Liver (tissue), 9 donors: ENCODE measurements around the gene LRMDA. TPM values are rescaled to one million over a fixed set of nuclear protein-coding genes. Genes with fewer than 3 reads are reported as not detected.

ENCODE experiments used
- DNase-seq: peaks from one replicate; pipeline ENCODE4 v3.0.0-alpha.2; 2017; ENCODE audit warnings: low spot score
- H3K27ac ChIP-seq, 2 donors: one replicate each; pipeline ENCODE4 v1.7.0; 2013; ENCODE audit warnings: inconsistent platforms in 2 of 2, low read length in 2 of 2, control low read depth in 1 of 2, low read depth in 1 of 2, mild to moderate bottlenecking in 1 of 2
- H3K27me3 ChIP-seq, 4 donors: one replicate each; pipeline versions ENCODE4 v1.6.1 to v1.7.0; 2013; ENCODE audit warnings: low read length in 3 of 4, inconsistent platforms in 1 of 4, mild to moderate bottlenecking in 1 of 4, moderate library complexity in 1 of 4; ENCODE audit not compliant: control insufficient read depth in 4 of 4, insufficient read depth in 4 of 4
- H3K36me3 ChIP-seq, 4 donors: one replicate each; pipeline versions ENCODE4 v1.6.1 to v1.7.0; 2013; ENCODE audit warnings: low read length in 3 of 4, mild to moderate bottlenecking in 3 of 4, low read depth in 1 of 4, moderate library complexity in 1 of 4; ENCODE audit not compliant: control insufficient read depth in 4 of 4, insufficient read depth in 3 of 4
- H3K4me1 ChIP-seq, 4 donors: one replicate each; pipeline versions ENCODE4 v1.6.1 to v1.7.0; 2013; ENCODE audit warnings: low read length in 3 of 4, mild to moderate bottlenecking in 3 of 4, moderate library complexity in 1 of 4; ENCODE audit not compliant: control insufficient read depth in 4 of 4, insufficient read depth in 4 of 4
- H3K4me3 ChIP-seq, 3 donors: one replicate each; pipeline versions ENCODE4 v1.6.1 to v1.7.0; 2013; ENCODE audit warnings: low read length in 3 of 3, control low read depth in 1 of 3, low read depth in 1 of 3, mild to moderate bottlenecking in 1 of 3
- H3K9ac ChIP-seq, 2 donors: one replicate each; pipeline ENCODE4 v1.7.0; 2013; ENCODE audit warnings: low read length in 2 of 2, mild to moderate bottlenecking in 2 of 2, moderate library complexity in 2 of 2, control low read depth in 1 of 2, low read depth in 1 of 2
- H3K9me3 ChIP-seq, 4 donors: one replicate each; pipeline versions ENCODE4 v1.6.1 to v1.7.0; 2013; ENCODE audit warnings: low read length in 3 of 4; ENCODE audit not compliant: control insufficient read depth in 4 of 4
- EGR1 ChIP-seq, 2 donors: IDR thresholded peaks; 2 replicates each; pipeline ENCODE4 v1.6.1; 2016 to 2018; ENCODE audit warnings: antibody characterized with exemption in 2 of 2, low read depth in 2 of 2
- FOXA1 ChIP-seq: IDR thresholded peaks from 2 replicates; pipeline ENCODE4 v1.6.1; 2016; ENCODE audit warnings: antibody characterized with exemption
- HNF4A ChIP-seq, 2 donors: conservative IDR thresholded peaks; 2 replicates each; pipeline ENCODE4 v1.6.1; 2016; ENCODE audit warnings: antibody characterized with exemption in 2 of 2, mild to moderate bottlenecking in 2 of 2
- HNF4G ChIP-seq: IDR thresholded peaks from 2 replicates; pipeline ENCODE4 v1.6.1; 2016; ENCODE audit warnings: antibody characterized with exemption
- JUND ChIP-seq, 2 donors: IDR thresholded peaks; 2 replicates each; pipeline ENCODE4 v1.6.1; 2016; ENCODE audit warnings: antibody characterized with exemption in 2 of 2
- NR2F2 ChIP-seq: IDR thresholded peaks from 2 replicates; pipeline ENCODE4 v1.6.1; 2016; ENCODE audit warnings: antibody characterized with exemption
- RAD21 ChIP-seq, 2 donors: IDR thresholded peaks; 2 replicates each; pipeline ENCODE4 v1.6.1; 2016; ENCODE audit warnings: antibody characterized with exemption in 2 of 2, mild to moderate bottlenecking in 2 of 2
- RXRA ChIP-seq, 2 donors: IDR thresholded peaks; 2 replicates each; pipeline ENCODE4 v1.6.1; 2017 to 2018; ENCODE audit warnings: antibody characterized with exemption in 2 of 2, mild to moderate bottlenecking in 1 of 2
- SP1 ChIP-seq: IDR thresholded peaks from 2 replicates; pipeline ENCODE4 v1.6.1; 2018; ENCODE audit warnings: antibody characterized with exemption, mild to moderate bottlenecking
- TAF1 ChIP-seq: conservative IDR thresholded peaks from 2 replicates; pipeline ENCODE4 v1.6.1; 2016; ENCODE audit warnings: antibody characterized with exemption, mild to moderate bottlenecking
- YY1 ChIP-seq: IDR thresholded peaks from 2 replicates; pipeline ENCODE4 v1.6.1; 2016; ENCODE audit warnings: antibody characterized with exemption, mild to moderate bottlenecking
- WGBS: extraction: QIAGEN DNeasy Blood & Tissue Kit; methylation state at CpG from one replicate; pipeline ENCODE4 v1.1.7; 2013; 5-methylcytosine and 5-hydroxymethylcytosine counted together
- polyA plus RNA-seq, 2 donors: library from polyadenylated mRNA; stranded (reverse) in 1 of 2; unstranded in 1 of 2; fragments of 200-250 nt in 1 of 2; fragments of >200 nt in 1 of 2; fragmentation: Nextera tagmentation in 1 of 2; extraction: Ambion mirVana in 1 of 2; gene quantifications; one replicate each; pipeline versions ENCODE4 v1.2.1 to v1.2.3, GENCODE V29; 2013 to 2015
- total RNA-seq, 2 donors: library from RNA; depleted of rRNA; stranded (reverse); fragments of >200 nt; gene quantifications; one replicate each; pipeline ENCODE4 v1.2.3, GENCODE V29; 2014
- TF ChIP-seq, protein P1 (sequence below): fragments of 150-350 bp; IDR thresholded peaks from 2 replicates; pipeline ENCODE4 v1.5.1; 2017; ENCODE audit warnings: improper control_type of control experiment, low read depth, low read length; ENCODE audit not compliant: missing input control
- TF ChIP-seq, protein P2 (sequence below): IDR thresholded peaks from 2 replicates; pipeline ENCODE4 v1.6.1; 2016; ENCODE audit warnings: antibody characterized with exemption
- TF ChIP-seq, protein P3 (sequence below): IDR thresholded peaks from 2 replicates; pipeline ENCODE4 v1.6.1; 2016; ENCODE audit warnings: antibody characterized with exemption
- TF ChIP-seq, protein P4 (sequence below): IDR thresholded peaks from 2 replicates; pipeline ENCODE4 v1.6.1; 2016; ENCODE audit warnings: antibody characterized with exemption, mild to moderate bottlenecking
- TF ChIP-seq, protein P5 (sequence below): IDR thresholded peaks from 2 replicates; pipeline ENCODE4 v1.6.1; 2016; ENCODE audit warnings: antibody characterized with exemption
- donor health status: healthy.
- donor health status: healthy.
- donor health status: healthy.
- donor health status: healthy.
- donor health status: healthy.

Gene LRMDA
- total and polyA plus RNA-seq, 4 donors = 7.9 to 15.8 (median 11.3) TPM

GRCh38 chr10:75987616-75988015, 556.2 kb downstream of the LRMDA start:
- Histone ChIP-seq H3K27me3 (no peaks in the 10 kb centered on the region), H3K27ac (no peak overlapping the region), H3K4me1 (peaks cover 0 to 2% (median 0%) of the 10 kb centered on the region in 4 donors), H3K36me3 (no peaks in the 10 kb centered on the region), H3K9ac (no peak overlapping the region), H3K9me3 (no peaks in the 10 kb centered on the region), H3K4me3 (no peak overlapping the region)
- TF ChIP-seq, protein P1, sequence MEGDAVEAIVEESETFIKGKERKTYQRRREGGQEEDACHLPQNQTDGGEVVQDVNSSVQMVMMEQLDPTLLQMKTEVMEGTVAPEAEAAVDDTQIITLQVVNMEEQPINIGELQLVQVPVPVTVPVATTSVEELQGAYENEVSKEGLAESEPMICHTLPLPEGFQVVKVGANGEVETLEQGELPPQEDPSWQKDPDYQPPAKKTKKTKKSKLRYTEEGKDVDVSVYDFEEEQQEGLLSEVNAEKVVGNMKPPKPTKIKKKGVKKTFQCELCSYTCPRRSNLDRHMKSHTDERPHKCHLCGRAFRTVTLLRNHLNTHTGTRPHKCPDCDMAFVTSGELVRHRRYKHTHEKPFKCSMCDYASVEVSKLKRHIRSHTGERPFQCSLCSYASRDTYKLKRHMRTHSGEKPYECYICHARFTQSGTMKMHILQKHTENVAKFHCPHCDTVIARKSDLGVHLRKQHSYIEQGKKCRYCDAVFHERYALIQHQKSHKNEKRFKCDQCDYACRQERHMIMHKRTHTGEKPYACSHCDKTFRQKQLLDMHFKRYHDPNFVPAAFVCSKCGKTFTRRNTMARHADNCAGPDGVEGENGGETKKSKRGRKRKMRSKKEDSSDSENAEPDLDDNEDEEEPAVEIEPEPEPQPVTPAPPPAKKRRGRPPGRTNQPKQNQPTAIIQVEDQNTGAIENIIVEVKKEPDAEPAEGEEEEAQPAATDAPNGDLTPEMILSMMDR = no peak
- TF ChIP-seq EGR1 (IDR thresholded peaks at IDR 0.05; ENCODE audit: low read depth in 2 of 2) (no peak), HNF4A (conservative IDR thresholded peaks at IDR 0.05) (peak; percentile 54 to 55), YY1 (no peak), JUND (IDR thresholded peaks at IDR 0.05) (peak in 1 of 2 donors; percentile 31)
- TF ChIP-seq, protein P2, sequence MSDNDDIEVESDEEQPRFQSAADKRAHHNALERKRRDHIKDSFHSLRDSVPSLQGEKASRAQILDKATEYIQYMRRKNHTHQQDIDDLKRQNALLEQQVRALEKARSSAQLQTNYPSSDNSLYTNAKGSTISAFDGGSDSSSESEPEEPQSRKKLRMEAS = peak; percentile 28
- no peak for DNase-seq
- 82% methylated on average over 1 of the region's 1 CpG for WGBS

GRCh38 chr10:75994357-75995040, 563.1 kb downstream of the LRMDA start:
- DNase-seq = no peak
- no peak overlapping the region for H3K4me3 ChIP-seq
- H3K27ac ChIP-seq = no peak overlapping the region
- no peaks in the 10 kb centered on the region for H3K4me1 ChIP-seq
- no peak for TF ChIP-seq RXRA (IDR thresholded peaks at IDR 0.05)
- TF ChIP-seq RAD21 (IDR thresholded peaks at IDR 0.05) = no peak
- no peak for TF ChIP-seq SP1
- TF ChIP-seq HNF4A (conservative IDR thresholded peaks at IDR 0.05) = no peak
- TF ChIP-seq JUND (IDR thresholded peaks at IDR 0.05) = no peak
- TF ChIP-seq, protein P3, sequence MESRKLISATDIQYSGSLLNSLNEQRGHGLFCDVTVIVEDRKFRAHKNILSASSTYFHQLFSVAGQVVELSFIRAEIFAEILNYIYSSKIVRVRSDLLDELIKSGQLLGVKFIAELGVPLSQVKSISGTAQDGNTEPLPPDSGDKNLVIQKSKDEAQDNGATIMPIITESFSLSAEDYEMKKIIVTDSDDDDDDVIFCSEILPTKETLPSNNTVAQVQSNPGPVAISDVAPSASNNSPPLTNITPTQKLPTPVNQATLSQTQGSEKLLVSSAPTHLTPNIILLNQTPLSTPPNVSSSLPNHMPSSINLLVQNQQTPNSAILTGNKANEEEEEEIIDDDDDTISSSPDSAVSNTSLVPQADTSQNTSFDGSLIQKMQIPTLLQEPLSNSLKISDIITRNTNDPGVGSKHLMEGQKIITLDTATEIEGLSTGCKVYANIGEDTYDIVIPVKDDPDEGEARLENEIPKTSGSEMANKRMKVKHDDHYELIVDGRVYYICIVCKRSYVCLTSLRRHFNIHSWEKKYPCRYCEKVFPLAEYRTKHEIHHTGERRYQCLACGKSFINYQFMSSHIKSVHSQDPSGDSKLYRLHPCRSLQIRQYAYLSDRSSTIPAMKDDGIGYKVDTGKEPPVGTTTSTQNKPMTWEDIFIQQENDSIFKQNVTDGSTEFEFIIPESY = no peak
- no peak for TF ChIP-seq TAF1
- TF ChIP-seq, protein P4, sequence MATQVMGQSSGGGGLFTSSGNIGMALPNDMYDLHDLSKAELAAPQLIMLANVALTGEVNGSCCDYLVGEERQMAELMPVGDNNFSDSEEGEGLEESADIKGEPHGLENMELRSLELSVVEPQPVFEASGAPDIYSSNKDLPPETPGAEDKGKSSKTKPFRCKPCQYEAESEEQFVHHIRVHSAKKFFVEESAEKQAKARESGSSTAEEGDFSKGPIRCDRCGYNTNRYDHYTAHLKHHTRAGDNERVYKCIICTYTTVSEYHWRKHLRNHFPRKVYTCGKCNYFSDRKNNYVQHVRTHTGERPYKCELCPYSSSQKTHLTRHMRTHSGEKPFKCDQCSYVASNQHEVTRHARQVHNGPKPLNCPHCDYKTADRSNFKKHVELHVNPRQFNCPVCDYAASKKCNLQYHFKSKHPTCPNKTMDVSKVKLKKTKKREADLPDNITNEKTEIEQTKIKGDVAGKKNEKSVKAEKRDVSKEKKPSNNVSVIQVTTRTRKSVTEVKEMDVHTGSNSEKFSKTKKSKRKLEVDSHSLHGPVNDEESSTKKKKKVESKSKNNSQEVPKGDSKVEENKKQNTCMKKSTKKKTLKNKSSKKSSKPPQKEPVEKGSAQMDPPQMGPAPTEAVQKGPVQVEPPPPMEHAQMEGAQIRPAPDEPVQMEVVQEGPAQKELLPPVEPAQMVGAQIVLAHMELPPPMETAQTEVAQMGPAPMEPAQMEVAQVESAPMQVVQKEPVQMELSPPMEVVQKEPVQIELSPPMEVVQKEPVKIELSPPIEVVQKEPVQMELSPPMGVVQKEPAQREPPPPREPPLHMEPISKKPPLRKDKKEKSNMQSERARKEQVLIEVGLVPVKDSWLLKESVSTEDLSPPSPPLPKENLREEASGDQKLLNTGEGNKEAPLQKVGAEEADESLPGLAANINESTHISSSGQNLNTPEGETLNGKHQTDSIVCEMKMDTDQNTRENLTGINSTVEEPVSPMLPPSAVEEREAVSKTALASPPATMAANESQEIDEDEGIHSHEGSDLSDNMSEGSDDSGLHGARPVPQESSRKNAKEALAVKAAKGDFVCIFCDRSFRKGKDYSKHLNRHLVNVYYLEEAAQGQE = no peak
- TF ChIP-seq HNF4G = no peak
- no peak for TF ChIP-seq YY1
- TF ChIP-seq, protein P1 = no peak
- no peak for TF ChIP-seq FOXA1
- no peak for TF ChIP-seq NR2F2
- TF ChIP-seq, protein P5, sequence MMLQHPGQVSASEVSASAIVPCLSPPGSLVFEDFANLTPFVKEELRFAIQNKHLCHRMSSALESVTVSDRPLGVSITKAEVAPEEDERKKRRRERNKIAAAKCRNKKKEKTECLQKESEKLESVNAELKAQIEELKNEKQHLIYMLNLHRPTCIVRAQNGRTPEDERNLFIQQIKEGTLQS = no peak
- H3K9me3 ChIP-seq = no peaks in the 10 kb centered on the region
- H3K36me3 ChIP-seq = no peaks in the 10 kb centered on the region
- no peaks in the 10 kb centered on the region for H3K27me3 ChIP-seq
- no peak overlapping the region for H3K9ac ChIP-seq
- 97% methylated on average over 9 of the region's 9 CpGs for WGBS
